HG02870 (cell line): Measurements from ENCODE around the gene UNC5C.

Experiments used
- ATAC-seq: cut with Tn5 transposase; IDR thresholded peaks from one replicate; pipeline ENCODE4 v1.9.1; 2021; ENCODE audit warnings: mild to moderate bottlenecking, moderate library complexity; ENCODE audit not compliant: unreplicated experiment

The UNC5C gene

GRCh38 chr4:95225849-95226248 is 322.9 kb downstream of the UNC5C start:
- ATAC-seq: no peak

GRCh38 chr4:95224402-95224801 is 324.4 kb downstream of the UNC5C start:
- no peak for ATAC-seq

- no peak for ATAC-seq
Observed at GRCh38 chr4:95220205-95221175, 328.3 kb downstream of the UNC5C start.

- ATAC-seq: no peak
Observed at GRCh38 chr4:95219109-95219508, 329.7 kb downstream of the UNC5C start.

GRCh38 chr4:95217197-95217596 is 331.6 kb downstream of the UNC5C start:
- no peak for ATAC-seq

GRCh38 chr4:95216636-95217035 is 332.1 kb downstream of the UNC5C start:
- no peak for ATAC-seq

- no peak for ATAC-seq
Observed at GRCh38 chr4:95215991-95216605, 332.7 kb downstream of the UNC5C start.

GRCh38 chr4:95215043-95215442 is 333.7 kb downstream of the UNC5C start:
- no peak for ATAC-seq

GRCh38 chr4:95214408-95214807 is 334.4 kb downstream of the UNC5C start:
- no peak for ATAC-seq

- no peak for ATAC-seq
Observed at GRCh38 chr4:95213366-95213765, 335.4 kb downstream of the UNC5C start.

GRCh38 chr4:95212692-95213091 is 336.1 kb downstream of the UNC5C start:
- no peak for ATAC-seq

GRCh38 chr4:95209927-95210326 is 338.8 kb downstream of the UNC5C start:
- ATAC-seq: no peak

GRCh38 chr4:95204873-95205272 is 343.9 kb downstream of the UNC5C start:
- ATAC-seq: no peak

- no peak for ATAC-seq
Observed at GRCh38 chr4:95204267-95204844, 344.4 kb downstream of the UNC5C start.

GRCh38 chr4:95198961-95199360 is 349.8 kb downstream of the UNC5C start:
- no peak for ATAC-seq

GRCh38 chr4:95197353-95197752 is 351.4 kb downstream of the UNC5C start:
- no peak for ATAC-seq

GRCh38 chr4:95193391-95194224 is 355.2 kb downstream of the UNC5C start:
- no peak for ATAC-seq

- no peak for ATAC-seq
Observed at GRCh38 chr4:95191537-95191936, 357.2 kb downstream of the UNC5C start.

- no peak for ATAC-seq
Observed at GRCh38 chr4:95190751-95191436, 357.9 kb downstream of the UNC5C start.

- ATAC-seq: no peak
Observed at GRCh38 chr4:95188701-95189370, 359.9 kb downstream of the UNC5C start.
